NCI-H526 (cell line): ENCODE results near the gene CCDC9B.
A peak's percentile ranks its signal among the peaks of the same experiment; 100 is the strongest.

Experiments used
- DNase-seq, 2 experiments: peaks; one replicate each; lab custom pipeline; 2025; lab: John Stamatoyannopoulos, UW

Gene CCDC9B

GRCh38 chr15:40310001-40310959, 30.5 kb downstream of the CCDC9B start:
- DNase-seq = peak in 1 of 2 experiments; percentile 85

DNA sequence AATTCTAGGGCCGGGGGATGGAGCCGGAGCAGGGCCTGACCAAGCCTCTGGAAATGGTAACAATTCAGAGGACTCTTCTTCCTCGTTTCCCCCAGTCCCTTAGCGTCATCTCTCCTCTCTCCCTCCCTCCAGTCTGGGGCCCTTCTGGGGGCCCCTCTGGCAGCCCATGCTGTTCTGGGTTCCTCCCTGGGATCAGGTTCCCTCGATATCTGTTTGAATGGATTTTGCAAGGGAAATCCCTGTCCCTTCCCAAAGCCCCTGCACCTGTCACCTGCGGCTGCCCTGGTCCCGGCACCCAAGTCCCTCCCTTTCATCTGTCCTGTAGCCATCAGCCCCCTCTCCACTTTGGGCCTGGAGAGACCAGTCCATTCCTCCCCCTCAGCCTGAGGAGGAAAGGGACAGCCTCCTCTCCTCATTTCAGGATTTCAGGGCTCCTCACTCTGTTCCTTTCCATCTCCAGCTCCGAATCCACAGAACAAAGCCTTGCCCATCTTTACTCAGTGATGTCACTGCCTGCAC, 31.3 kb downstream of the CCDC9B start:
- peak in 1 of 2 experiments; percentile 40 for DNase-seq

DNA sequence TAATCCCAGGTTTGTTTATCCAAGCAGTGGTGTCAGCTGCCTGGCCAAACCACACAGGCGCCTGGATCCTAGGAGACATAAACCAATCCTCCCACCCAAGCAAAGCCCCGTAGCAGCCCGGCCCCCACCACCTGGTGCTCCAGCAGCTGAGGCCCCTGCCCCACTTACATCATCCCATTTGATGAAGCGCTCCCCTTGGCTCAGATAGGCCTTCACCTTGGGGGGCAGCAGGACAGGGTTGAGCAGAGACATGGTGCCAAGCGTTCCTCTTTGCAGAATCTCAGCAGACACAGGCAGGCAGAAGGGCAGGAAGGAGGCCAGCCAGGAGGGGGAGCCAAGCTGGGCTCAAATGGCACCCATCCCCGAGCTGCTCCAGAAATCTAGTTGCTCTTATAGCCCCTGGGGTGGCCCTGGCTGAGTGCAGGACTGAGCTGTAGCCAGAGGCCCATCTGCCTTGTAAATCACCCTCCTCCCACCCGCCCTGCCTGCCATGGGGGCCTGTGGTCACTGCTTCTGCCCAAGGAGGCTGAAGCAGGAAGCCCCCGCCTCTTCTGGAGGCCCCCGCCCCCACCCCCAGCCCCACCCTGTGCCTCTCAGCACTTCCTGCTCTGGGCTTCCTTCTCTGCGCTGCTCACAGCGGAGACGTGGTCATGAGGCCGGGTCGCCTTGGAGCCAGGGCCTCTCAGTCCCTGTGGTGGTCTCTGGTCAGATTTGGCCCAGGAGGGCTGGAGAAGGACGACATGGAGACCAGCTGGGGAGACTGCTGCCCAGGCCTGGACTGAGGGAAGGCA, 33.1 kb downstream of the CCDC9B start, which contains the start of gene PLCB2:
Gene PLCB2 (minus strand): TSS at position 515 of the 791 bp plus-strand sequence. CDS start 263 bp downstream, at position 252.
- DNase-seq = peak; percentile 42 to 81

DNA sequence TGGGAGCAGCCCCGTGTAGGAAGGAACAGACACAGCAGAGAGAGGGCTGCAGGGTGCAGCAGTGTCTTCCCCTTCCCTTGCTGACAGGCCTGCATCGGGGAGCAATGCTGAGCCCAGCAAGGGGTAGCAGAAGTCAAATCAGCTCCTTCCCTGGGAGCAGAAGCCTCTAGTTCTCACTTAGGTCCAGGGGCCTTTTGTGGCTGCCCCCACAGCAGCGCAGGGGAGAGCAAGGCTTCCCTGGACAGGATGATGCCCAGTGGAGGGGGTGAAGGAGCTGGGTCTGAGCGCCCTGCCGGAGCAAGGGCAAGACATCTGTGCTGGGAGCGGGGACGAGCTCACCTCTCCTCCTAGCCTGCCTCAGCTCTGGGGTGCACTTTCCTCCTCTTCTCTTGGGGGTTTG, 33.8 kb downstream of the CCDC9B start:
- no peak for DNase-seq

DNA sequence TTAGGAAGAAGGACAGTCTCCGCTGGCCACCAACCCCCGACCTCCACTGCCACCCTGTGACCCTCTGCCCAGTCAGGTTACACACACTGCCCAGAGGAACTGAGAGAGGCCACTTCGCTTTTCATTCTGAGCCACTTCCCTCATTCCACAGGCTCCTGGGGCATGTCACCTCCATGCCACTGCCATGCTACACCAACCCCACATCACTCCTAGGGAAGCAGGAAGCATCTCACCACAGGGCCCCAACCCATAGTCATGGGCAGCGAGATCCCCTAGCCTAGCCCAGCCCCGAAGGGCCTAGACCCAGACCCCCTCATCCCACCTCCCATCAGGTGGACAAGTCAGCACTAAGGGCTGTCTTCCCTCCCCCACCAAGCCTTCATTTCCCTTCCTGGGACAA, 34.4 kb downstream of the CCDC9B start:
- no peak for DNase-seq

DNA sequence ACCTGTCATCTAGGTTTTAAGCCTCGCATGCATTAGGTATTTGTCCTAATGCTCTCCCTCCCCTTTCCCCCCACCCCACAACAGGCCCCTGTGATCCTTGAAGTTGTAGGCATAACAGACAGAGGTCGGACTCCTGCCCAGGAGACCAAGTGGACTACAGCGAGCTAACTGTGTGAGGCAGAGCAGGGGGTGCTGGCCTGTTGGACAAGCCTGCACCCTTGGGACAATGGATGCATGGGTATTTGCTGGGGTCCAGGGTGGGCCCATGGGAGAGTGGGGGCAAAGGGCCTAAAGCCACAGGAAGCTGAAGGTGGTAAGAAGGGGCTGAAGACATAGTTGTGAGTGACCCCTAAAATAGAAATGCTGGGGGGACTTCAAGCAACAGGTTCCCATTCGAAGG, 35.5 kb downstream of the CCDC9B start:
- no peak for DNase-seq

DNA sequence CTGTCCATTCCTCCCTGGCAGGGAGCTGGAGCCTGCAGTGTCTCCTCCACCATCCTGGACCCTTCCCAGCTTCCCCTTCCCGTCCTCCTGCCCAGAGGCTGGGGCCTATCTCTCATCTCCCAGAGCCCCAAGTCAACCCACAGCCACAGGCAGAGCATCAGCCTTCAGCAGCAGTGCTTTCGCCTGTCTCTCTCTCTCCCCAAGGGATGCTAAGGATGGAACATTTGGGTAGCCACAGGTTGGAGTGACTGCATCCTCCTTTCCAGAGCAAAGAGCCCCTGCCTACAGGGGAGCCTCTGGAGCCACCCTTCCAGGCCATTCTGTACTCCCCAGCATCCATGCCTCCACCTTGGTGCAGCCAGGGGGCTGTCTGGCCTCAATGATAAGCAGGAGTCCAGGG, 37.2 kb downstream of the CCDC9B start:
- no peak for DNase-seq

DNA sequence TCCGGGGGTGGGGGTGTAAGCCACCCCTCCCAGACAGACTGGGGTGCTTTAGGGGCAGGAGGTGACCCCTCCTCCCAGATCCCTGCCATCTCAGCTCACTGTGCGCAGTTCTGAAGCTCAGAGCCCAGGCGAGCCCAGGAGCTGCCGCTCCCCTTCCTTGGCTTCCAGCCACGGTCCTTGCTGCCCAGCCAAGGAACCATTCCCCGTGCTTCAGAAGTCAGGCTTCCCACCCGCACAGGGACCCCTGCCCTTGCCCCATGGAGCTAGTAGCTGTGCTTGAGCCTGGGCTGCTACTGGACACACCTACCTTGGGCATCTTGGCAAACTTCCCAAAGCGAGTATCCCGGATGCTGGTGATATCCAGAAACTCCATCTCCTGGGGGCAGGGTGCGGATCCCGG, 37.8 kb downstream of the CCDC9B start:
- no peak for DNase-seq

GRCh38 chr15:40302288-40302886, 38.4 kb downstream of the CCDC9B start:
- no peak for DNase-seq

- DNase-seq = no peak
Measured at GRCh38 chr15:40301467-40302179, 39.1 kb downstream of the CCDC9B start.

- DNase-seq = no peak
Measured at GRCh38 chr15:40300771-40301170, 40.0 kb downstream of the CCDC9B start.

GRCh38 chr15:40300367-40300766, 40.4 kb downstream of the CCDC9B start:
- no peak for DNase-seq

GRCh38 chr15:40298216-40298935, 42.4 kb downstream of the CCDC9B start:
- DNase-seq = no peak

DNA sequence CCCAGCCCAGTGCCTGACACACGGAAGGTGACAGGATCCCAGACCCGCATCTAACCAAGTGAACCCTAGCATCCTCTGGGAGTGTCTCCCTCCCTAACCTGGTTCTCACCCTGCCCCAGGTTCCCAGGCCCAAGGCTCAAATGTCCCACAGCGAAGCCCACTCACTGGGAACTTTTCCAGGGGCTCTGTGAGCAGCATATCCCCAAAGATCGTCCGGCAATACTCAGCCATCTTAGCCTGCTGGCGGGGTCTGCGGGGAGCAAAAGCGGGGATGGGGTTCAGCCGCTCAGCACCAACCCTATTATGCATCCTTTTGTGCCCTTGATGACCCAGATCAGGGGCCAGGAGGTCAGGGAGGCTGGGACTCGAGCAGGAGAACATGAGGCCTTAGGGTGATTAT, 43.4 kb downstream of the CCDC9B start:
- DNase-seq = no peak

- DNase-seq = no peak
Measured at GRCh38 chr15:40296561-40297230, 44.0 kb downstream of the CCDC9B start.

GRCh38 chr15:40295877-40296560, 44.7 kb downstream of the CCDC9B start:
- no peak for DNase-seq

DNA sequence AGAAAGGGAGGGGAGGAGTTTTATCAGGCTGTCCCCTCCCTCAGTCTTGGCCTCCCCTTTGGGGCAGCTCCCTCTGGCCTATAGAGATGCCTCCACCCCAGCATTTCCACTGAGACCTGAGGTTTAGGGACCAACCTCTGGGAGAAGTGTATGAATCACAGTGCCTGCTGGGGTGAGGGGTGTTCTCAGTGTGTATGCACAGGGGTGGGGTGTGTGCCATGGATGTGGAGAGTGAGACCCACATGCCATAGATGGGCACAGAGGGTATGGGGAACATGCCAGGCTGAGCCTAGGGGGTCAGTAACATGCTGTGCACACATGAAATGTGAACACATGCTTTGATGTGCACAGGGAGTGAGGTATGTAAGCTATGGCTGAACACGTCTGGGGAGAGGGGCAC, 45.4 kb downstream of the CCDC9B start:
- no peak for DNase-seq

DNA sequence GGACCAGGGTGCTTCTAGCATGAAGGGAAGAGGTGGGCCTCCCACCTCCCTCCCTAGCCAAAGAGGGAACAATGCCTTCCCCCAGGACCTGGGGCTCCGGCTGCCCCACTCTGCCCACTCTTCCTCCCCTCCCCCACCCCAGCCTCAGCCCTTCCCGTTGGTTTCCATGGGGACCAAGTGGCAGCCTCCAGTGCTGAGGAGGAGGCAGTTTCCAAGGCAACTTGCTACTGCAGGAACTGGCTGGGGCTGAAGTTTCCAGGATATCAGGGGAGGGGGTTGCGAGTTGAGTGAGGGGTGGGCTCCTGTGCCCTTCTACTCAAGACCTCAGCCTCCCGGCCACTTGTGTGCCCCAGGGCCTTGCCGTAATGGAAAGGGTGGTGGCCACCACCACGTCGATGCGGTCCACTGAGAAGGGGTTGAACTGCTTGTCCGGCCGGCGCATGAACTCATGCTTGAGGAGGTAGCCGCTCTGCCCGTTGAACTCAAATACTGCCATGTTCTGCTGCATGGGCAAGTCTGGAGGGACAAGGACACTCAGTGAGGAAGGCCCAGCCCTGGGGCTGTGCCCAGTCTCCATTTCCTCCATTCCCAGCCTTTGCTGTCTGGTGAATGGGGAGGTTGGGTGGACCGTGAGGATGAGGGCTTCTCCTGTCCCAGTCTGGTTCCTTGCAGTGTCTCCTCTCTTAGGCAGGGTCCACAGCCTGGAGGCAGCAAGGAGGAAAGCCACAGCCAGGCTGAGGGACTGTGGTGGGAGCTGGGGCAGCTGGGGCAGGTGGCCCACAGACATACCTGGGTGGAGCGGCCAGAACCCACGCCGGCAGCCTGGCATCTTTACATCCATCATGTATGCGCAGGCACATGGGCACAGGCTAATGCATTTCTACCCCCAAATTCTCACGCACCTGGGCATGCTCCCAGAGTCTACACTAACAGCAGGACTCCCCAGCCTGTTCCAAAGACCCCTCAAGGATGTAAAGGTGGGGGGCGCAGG, 46.5 kb downstream of the CCDC9B start:
- no peak for DNase-seq
